ENCODE results near the gene TMEM127.
A peak's percentile ranks its signal among the peaks of the same experiment; 100 is the strongest.

TMEM127 gene

GRCh38 chr2:96256611-96257113 is 9.1 kb downstream of the TMEM127 start:
- no peak for DNase-seq (ENCODE audit: low read depth)
- TF ChIP-seq, protein P1, sequence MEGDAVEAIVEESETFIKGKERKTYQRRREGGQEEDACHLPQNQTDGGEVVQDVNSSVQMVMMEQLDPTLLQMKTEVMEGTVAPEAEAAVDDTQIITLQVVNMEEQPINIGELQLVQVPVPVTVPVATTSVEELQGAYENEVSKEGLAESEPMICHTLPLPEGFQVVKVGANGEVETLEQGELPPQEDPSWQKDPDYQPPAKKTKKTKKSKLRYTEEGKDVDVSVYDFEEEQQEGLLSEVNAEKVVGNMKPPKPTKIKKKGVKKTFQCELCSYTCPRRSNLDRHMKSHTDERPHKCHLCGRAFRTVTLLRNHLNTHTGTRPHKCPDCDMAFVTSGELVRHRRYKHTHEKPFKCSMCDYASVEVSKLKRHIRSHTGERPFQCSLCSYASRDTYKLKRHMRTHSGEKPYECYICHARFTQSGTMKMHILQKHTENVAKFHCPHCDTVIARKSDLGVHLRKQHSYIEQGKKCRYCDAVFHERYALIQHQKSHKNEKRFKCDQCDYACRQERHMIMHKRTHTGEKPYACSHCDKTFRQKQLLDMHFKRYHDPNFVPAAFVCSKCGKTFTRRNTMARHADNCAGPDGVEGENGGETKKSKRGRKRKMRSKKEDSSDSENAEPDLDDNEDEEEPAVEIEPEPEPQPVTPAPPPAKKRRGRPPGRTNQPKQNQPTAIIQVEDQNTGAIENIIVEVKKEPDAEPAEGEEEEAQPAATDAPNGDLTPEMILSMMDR (conservative IDR thresholded peaks at IDR 0.05; ENCODE audit: control insufficient read depth, insufficient read depth, low read depth, low read length) = no peak
- no peak overlapping the region for H3K4me3 ChIP-seq (ENCODE audit: control insufficient read depth, low read depth, low read length)

DNA sequence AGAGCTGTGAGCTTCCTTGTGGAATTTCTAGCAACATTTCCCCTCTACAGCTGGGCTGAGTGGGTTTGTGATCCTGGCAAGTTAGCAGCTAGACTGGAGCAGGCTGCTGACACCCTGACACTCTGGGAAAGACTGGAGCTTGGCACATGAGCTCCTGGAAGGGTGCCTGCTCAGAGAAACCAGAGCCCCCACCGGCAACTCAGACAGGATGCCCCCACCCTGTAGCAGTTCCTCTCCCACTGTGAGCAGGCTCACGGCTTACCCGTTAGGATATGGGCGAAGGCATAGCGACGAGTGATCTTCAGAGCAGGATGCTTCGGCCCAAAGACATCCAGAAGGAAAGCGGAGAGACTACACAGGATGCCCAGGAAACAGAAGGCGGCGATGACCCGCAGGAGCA is 11.2 kb downstream of the TMEM127 start:
- TF ChIP-seq, protein P1 (conservative IDR thresholded peaks at IDR 0.05; ENCODE audit: control insufficient read depth, insufficient read depth, low read depth, low read length) = no peak
- no peak for DNase-seq (ENCODE audit: low read depth)
- no peak overlapping the region for H3K4me3 ChIP-seq (ENCODE audit: control insufficient read depth, low read depth, low read length)

DNA sequence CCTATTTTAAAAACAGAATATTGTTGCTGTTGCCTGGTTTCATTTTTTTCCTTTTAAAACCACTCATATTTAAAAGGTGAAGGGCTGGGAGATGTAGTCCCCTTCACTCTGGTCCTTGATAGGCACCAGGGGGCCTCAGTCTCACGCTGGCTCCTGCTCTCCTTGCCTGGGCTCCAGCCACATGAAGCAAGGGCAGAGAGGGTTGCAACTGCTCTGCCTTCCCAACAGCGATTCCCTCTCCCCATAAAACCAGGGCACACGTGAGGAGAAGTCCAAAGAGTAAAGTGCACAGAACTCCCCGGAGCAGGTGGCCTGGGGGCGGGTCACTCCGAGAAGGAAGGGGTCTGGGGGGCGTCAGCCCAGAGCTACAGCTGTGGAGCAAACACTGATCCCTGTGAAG is 12.8 kb downstream of the TMEM127 start:
- TF ChIP-seq, protein P1 (conservative IDR thresholded peaks at IDR 0.05; ENCODE audit: control insufficient read depth, insufficient read depth, low read depth, low read length) = no peak
- DNase-seq (ENCODE audit: low read depth) = no peak
- no peak overlapping the region for H3K4me3 ChIP-seq (ENCODE audit: control insufficient read depth, low read depth, low read length)

DNA sequence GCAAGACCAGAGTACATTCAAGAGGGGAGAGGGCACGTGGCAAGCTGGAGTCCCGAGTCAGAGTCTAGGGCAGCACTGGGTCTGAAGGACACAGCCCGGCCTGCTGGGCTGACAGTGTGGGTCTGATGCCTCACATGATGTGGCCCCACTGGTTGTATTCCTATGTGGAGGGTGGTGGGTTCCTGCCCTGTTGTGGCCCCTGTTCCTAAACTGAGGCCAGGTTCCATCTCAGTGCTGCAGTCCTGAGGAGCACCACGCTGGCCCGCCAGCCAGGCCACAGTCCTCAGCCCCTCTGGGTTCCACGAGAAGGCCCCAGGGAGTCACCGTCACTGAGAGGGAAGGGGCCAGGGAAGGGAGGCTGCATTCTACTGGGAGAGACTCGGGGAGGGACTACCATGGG is 13.3 kb downstream of the TMEM127 start:
- H3K4me3 ChIP-seq (ENCODE audit: control insufficient read depth, low read depth, low read length) = no peak overlapping the region
- no peak for DNase-seq (ENCODE audit: low read depth)
- TF ChIP-seq, protein P1 (conservative IDR thresholded peaks at IDR 0.05; ENCODE audit: control insufficient read depth, insufficient read depth, low read depth, low read length) = no peak

GRCh38 chr2:96251721-96252292 is 14.0 kb downstream of the TMEM127 start:
- no peak overlapping the region for H3K4me3 ChIP-seq (ENCODE audit: control insufficient read depth, low read depth, low read length)
- peak; percentile 93 for DNase-seq (ENCODE audit: low read depth)
- TF ChIP-seq, protein P1 (conservative IDR thresholded peaks at IDR 0.05; ENCODE audit: control insufficient read depth, insufficient read depth, low read depth, low read length) = no peak

GRCh38 chr2:96250188-96250587 is 15.6 kb downstream of the TMEM127 start:
- TF ChIP-seq, protein P1 (conservative IDR thresholded peaks at IDR 0.05; ENCODE audit: control insufficient read depth, insufficient read depth, low read depth, low read length) = no peak
- H3K4me3 ChIP-seq (ENCODE audit: control insufficient read depth, low read depth, low read length) = no peak overlapping the region
- no peak for DNase-seq (ENCODE audit: low read depth)

GRCh38 chr2:96249654-96250053 is 16.1 kb downstream of the TMEM127 start:
- peak; percentile 93 for DNase-seq (ENCODE audit: low read depth)
- TF ChIP-seq, protein P1 (conservative IDR thresholded peaks at IDR 0.05; ENCODE audit: control insufficient read depth, insufficient read depth, low read depth, low read length) = no peak
- no peak overlapping the region for H3K4me3 ChIP-seq (ENCODE audit: control insufficient read depth, low read depth, low read length)

All from fibroblast of mammary gland (primary cell).